Mammary epithelial cell (primary cell): Measurements from ENCODE around the gene PINK1.

ENCODE experiments used
- CTCF ChIP-seq, 2 donors: IDR thresholded peaks in 1 of 2; conservative IDR thresholded peaks in 1 of 2; 2 replicates each; pipeline ENCODE4 v1.5.1; 2011 to 2012; ENCODE audit warnings: inconsistent platforms in 2 of 2, low read length in 2 of 2, mild to moderate bottlenecking in 2 of 2, control low read depth in 1 of 2, low read depth in 1 of 2; ENCODE audit not compliant: insufficient read depth in 1 of 2; ENCODE audit errors: extremely low read depth in 1 of 2
- EZH2 ChIP-seq: IDR thresholded peaks from 2 replicates; pipeline ENCODE4 v1.6.1; 2012; ENCODE audit warnings: low read length, inconsistent platforms, borderline replicate concordance

- no peak for TF ChIP-seq CTCF (conservative IDR thresholded peaks at IDR 0.05 in 1 of 2, IDR thresholded peaks at IDR 0.05 in 1 of 2; ENCODE audit: extremely low read depth in 1 of 2, insufficient read depth in 1 of 2, low read depth in 1 of 2, low read length in 2 of 2)
- no peak for TF ChIP-seq EZH2
Measured at GRCh38 chr1:20648946-20649345, 15.7 kb downstream of the PINK1 start.
